ENCODE measurements around the gene VASH1. TPM values are rescaled to one million over a fixed set of nuclear protein-coding genes. Genes with fewer than 3 reads are reported as not detected.

VASH1 gene
- polyA plus RNA-seq, 1 donor (not counting 4 experiments of a cell fraction or from before 2014, with no cell fraction given) = 0.12 TPM

GRCh38 chr14:76779221-76780057, 18.2 kb downstream of the VASH1 start:
- no peak for DNase-seq (ENCODE audit: low read depth, low spot score)
- Histone ChIP-seq H3K9ac (ENCODE audit: control insufficient read depth, extremely low read depth, insufficient read depth, low read length) (no peak overlapping the region), H3K4me1 (ENCODE audit: control insufficient read depth, extremely low read depth, insufficient read depth, low read length) (peaks cover 7% of the 10 kb centered on the region), H3K27ac (ENCODE audit: control insufficient read depth, insufficient read depth, low read length) (no peak overlapping the region), H3K36me3 (ENCODE audit: control insufficient read depth in 2 of 2, extremely low read depth in 1 of 2, insufficient read depth in 2 of 2, low read length in 2 of 2) (peaks cover 3 to 6% of the 10 kb centered on the region in 2 experiments), H3K79me2 (ENCODE audit: control insufficient read depth, insufficient read depth, low read length) (no peaks in the 10 kb centered on the region), H4K20me1 (ENCODE audit: control insufficient read depth, extremely low read depth, insufficient read depth, low read length) (no peaks in the 10 kb centered on the region), H3K9me1 (ENCODE audit: control insufficient read depth, extremely low read depth, insufficient read depth, low read length) (no peaks in the 10 kb centered on the region), H3K27me3 (ENCODE audit: control insufficient read depth, extremely low read depth, insufficient read depth, low read length) (peaks cover 3% of the 10 kb centered on the region), H3K9me3 (ENCODE audit: control insufficient read depth, low read depth, low read length) (no peaks in the 10 kb centered on the region), H2AFZ (ENCODE audit: control insufficient read depth, low read length) (no peak overlapping the region), H3K4me3 (ENCODE audit: control insufficient read depth in 2 of 3, extremely low read depth in 1 of 3, insufficient read depth in 2 of 3, low read depth in 1 of 3, low read length in 3 of 3) (no peak overlapping the region), H3K4me2 (ENCODE audit: control insufficient read depth, extremely low read depth, insufficient read depth, low read depth, low read length) (no peak overlapping the region)
- dilution Hi-C loops (cut with MboI; ENCODE audit: extremely low pct_ligation_motif_present, low sequenced_read_pairs) = no loop called here
- no peak for FAIRE-seq
- TF ChIP-seq, protein P1, sequence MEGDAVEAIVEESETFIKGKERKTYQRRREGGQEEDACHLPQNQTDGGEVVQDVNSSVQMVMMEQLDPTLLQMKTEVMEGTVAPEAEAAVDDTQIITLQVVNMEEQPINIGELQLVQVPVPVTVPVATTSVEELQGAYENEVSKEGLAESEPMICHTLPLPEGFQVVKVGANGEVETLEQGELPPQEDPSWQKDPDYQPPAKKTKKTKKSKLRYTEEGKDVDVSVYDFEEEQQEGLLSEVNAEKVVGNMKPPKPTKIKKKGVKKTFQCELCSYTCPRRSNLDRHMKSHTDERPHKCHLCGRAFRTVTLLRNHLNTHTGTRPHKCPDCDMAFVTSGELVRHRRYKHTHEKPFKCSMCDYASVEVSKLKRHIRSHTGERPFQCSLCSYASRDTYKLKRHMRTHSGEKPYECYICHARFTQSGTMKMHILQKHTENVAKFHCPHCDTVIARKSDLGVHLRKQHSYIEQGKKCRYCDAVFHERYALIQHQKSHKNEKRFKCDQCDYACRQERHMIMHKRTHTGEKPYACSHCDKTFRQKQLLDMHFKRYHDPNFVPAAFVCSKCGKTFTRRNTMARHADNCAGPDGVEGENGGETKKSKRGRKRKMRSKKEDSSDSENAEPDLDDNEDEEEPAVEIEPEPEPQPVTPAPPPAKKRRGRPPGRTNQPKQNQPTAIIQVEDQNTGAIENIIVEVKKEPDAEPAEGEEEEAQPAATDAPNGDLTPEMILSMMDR (optimal IDR thresholded peaks at IDR 0.05 in 1 of 3, IDR thresholded peaks at IDR 0.05 in 1 of 3, conservative IDR thresholded peaks at IDR 0.05 in 1 of 3; ENCODE audit: extremely low read depth in 1 of 3, insufficient read depth in 2 of 3, low read length in 3 of 3) = no peak
- no peak for TF ChIP-seq EZH2 (IDR thresholded peaks at IDR 0.05; ENCODE audit: low read length)

DNA sequence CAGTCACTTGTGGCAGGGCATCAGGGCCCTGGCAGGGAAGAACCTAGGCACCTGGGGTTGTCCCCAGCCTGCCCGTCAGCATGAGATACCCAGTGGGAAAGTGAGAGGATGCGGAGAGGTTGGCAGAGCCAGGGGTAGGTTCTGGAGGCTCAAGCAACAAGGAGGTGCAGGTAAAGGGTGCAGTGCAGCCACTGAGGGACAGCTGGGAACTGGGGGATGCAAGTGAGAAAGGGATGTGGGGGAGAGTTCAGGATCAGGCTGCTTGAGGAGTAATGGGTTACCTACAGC, 18.7 kb downstream of the VASH1 start:
- dilution Hi-C loops (cut with MboI; ENCODE audit: extremely low pct_ligation_motif_present, low sequenced_read_pairs) = no loop called here
- FAIRE-seq = no peak
- H3K27ac ChIP-seq (ENCODE audit: control insufficient read depth, insufficient read depth, low read length) = no peak overlapping the region

More for the DNA sequence above, 18.7 kb downstream of the VASH1 start:
- Histone ChIP-seq H3K9me1 (ENCODE audit: control insufficient read depth, extremely low read depth, insufficient read depth, low read length) (no peaks in the 10 kb centered on the region), H3K4me3 (ENCODE audit: control insufficient read depth in 2 of 3, extremely low read depth in 1 of 3, insufficient read depth in 2 of 3, low read depth in 1 of 3, low read length in 3 of 3) (no peak overlapping the region), H3K79me2 (ENCODE audit: control insufficient read depth, insufficient read depth, low read length) (no peaks in the 10 kb centered on the region), H2AFZ (ENCODE audit: control insufficient read depth, low read length) (no peak overlapping the region), H4K20me1 (ENCODE audit: control insufficient read depth, extremely low read depth, insufficient read depth, low read length) (no peaks in the 10 kb centered on the region), H3K9ac (ENCODE audit: control insufficient read depth, extremely low read depth, insufficient read depth, low read length) (no peak overlapping the region), H3K27me3 (ENCODE audit: control insufficient read depth, extremely low read depth, insufficient read depth, low read length) (peaks cover 3% of the 10 kb centered on the region), H3K9me3 (ENCODE audit: control insufficient read depth, low read depth, low read length) (no peaks in the 10 kb centered on the region), H3K4me1 (ENCODE audit: control insufficient read depth, extremely low read depth, insufficient read depth, low read length) (peaks cover 7% of the 10 kb centered on the region), H3K36me3 (ENCODE audit: control insufficient read depth in 2 of 2, extremely low read depth in 1 of 2, insufficient read depth in 2 of 2, low read length in 2 of 2) (peaks cover 3 to 6% of the 10 kb centered on the region in 2 experiments), H3K4me2 (ENCODE audit: control insufficient read depth, extremely low read depth, insufficient read depth, low read depth, low read length) (no peak overlapping the region)
- no peak for DNase-seq (ENCODE audit: low read depth, low spot score)
- TF ChIP-seq, protein P1 (optimal IDR thresholded peaks at IDR 0.05 in 1 of 3, IDR thresholded peaks at IDR 0.05 in 1 of 3, conservative IDR thresholded peaks at IDR 0.05 in 1 of 3; ENCODE audit: extremely low read depth in 1 of 3, insufficient read depth in 2 of 3, low read length in 3 of 3) = no peak
- no peak for TF ChIP-seq EZH2 (IDR thresholded peaks at IDR 0.05; ENCODE audit: low read length)

All from keratinocyte (primary cell).